GM23338 (cell line): ENCODE measurements around the gene SOHLH2. TPM values are rescaled to one million over a fixed set of nuclear protein-coding genes. Genes with fewer than 3 reads are reported as not detected.

Experiments
- ATAC-seq: fragments of 200-7000 bp; cut with Tn5 transposase; 3 replicates; pipeline ENCODE4 v1.9.1; 2020
- DNase-seq: peaks from one replicate; pipeline ENCODE4 v3.0.0-alpha.2; 2015; ENCODE audit warnings: low spot score
- H2AFZ ChIP-seq: fragments of 200-600 bp; sonication (generic); 2 replicates; pipeline ENCODE4 v1.8.0; 2016; ENCODE audit warnings: antibody characterized with exemption, mild to moderate bottlenecking, moderate library complexity
- H3F3A ChIP-seq: fragments of 200-600 bp; sonication (generic); replicated peaks from 2 replicates; pipeline ENCODE4 v1.8.0; 2017; ENCODE audit warnings: antibody characterized with exemption, mixed run types, low read depth
- H3K27ac ChIP-seq: fragments of 200-600 bp; sonication (generic); 2 replicates; pipeline ENCODE4 v1.6.1; 2016; ENCODE audit warnings: low read depth
- H3K27me3 ChIP-seq: fragments of 200-600 bp; sonication (generic); 2 replicates; pipeline ENCODE4 v1.8.0; 2016; ENCODE audit warnings: mild to moderate bottlenecking, mixed run types, moderate library complexity; ENCODE audit not compliant: insufficient read depth
- H3K36me3 ChIP-seq: fragments of 200-600 bp; sonication (generic); 2 replicates; pipeline ENCODE4 v1.8.0; 2016; ENCODE audit warnings: mild to moderate bottlenecking; ENCODE audit not compliant: insufficient read depth
- H3K4me1 ChIP-seq: fragments of 200-600 bp; sonication (generic); 2 replicates; pipeline ENCODE4 v1.8.0; 2016; ENCODE audit warnings: mild to moderate bottlenecking, moderate library complexity; ENCODE audit not compliant: insufficient read depth
- H3K4me2 ChIP-seq: fragments of 200-600 bp; sonication (generic); 2 replicates; pipeline ENCODE4 v1.7.1; 2017; ENCODE audit warnings: mixed run types
- H3K4me3 ChIP-seq: fragments of 200-600 bp; sonication (generic); 2 replicates; pipeline ENCODE4 v1.6.1; 2016; ENCODE audit warnings: mixed run types
- H3K79me2 ChIP-seq: fragments of 200-600 bp; sonication (generic); replicated peaks from 2 replicates; pipeline ENCODE4 v1.8.0; 2017; ENCODE audit warnings: mild to moderate bottlenecking; ENCODE audit not compliant: insufficient read depth
- H3K9me2 ChIP-seq: fragments of 200-600 bp; sonication (generic); 2 replicates; pipeline ENCODE4 v1.8.0; 2017; ENCODE audit not compliant: insufficient read depth
- H4K20me1 ChIP-seq: fragments of 200-600 bp; sonication (generic); replicated peaks from 2 replicates; pipeline ENCODE4 v1.8.0; 2017; ENCODE audit warnings: mild to moderate bottlenecking; ENCODE audit not compliant: insufficient read depth
- H3K27ac Mint-ChIP-seq: 2 replicates; pipeline ENCODE4 v1.8.0; 2020; ENCODE audit warnings: inconsistent platforms, mild to moderate bottlenecking, moderate library complexity, mixed read lengths
- H3K27me3 Mint-ChIP-seq: 3 replicates; pipeline ENCODE4 v1.8.0; 2022; ENCODE audit warnings: low read depth, mild to moderate bottlenecking, moderate library complexity, mixed read lengths, inconsistent platforms; ENCODE audit not compliant: insufficient read depth, poor library complexity
- H3K36me3 Mint-ChIP-seq: 3 replicates; pipeline ENCODE4 v1.8.0; 2021; ENCODE audit warnings: low read depth, mild to moderate bottlenecking, inconsistent platforms, moderate library complexity, mixed read lengths
- H3K4me1 Mint-ChIP-seq: 3 replicates; pipeline ENCODE4 v1.8.0; 2020; ENCODE audit warnings: mild to moderate bottlenecking, inconsistent platforms, mixed read lengths
- H3K4me3 Mint-ChIP-seq: 3 replicates; pipeline ENCODE4 v1.8.0; 2021; ENCODE audit warnings: moderate library complexity, mild to moderate bottlenecking, inconsistent platforms, mixed read lengths
- H3K9me3 Mint-ChIP-seq: 3 replicates; pipeline ENCODE4 v1.8.0; 2020; ENCODE audit warnings: moderate library complexity, mild to moderate bottlenecking, inconsistent platforms, mixed read lengths
- CREB1 ChIP-seq: fragments of 250-450 bp; sonication (Bioruptor Pico); IDR thresholded peaks from 2 replicates; pipeline ENCODE4 v1.5.0; 2020; ENCODE audit warnings: low read depth, mild to moderate bottlenecking, moderate library complexity
- CTCF ChIP-seq, 2 experiments: fragments of 200-600 bp in 1 of 2; sonication (generic) in 1 of 2; conservative IDR thresholded peaks; 2 replicates each; pipeline versions ENCODE4 v1.5.1 to v1.6.1; 2016 to 2017; ENCODE audit warnings: antibody characterized with exemption in 2 of 2, low read depth in 2 of 2, mild to moderate bottlenecking in 2 of 2, moderate library complexity in 1 of 2
- ETS1 ChIP-seq: IDR thresholded peaks from 2 replicates; pipeline ENCODE4 v1.6.1; 2016; ENCODE audit warnings: antibody characterized with exemption
- EZH2phosphoT487 ChIP-seq: fragments of 200-600 bp; sonication (generic); IDR thresholded peaks from one replicate; pipeline ENCODE4 v1.8.1; 2018; ENCODE audit warnings: antibody characterized with exemption; ENCODE audit not compliant: unreplicated experiment
- JUNB ChIP-seq: IDR thresholded peaks from one replicate; pipeline ENCODE4 v1.6.1; 2016; ENCODE audit warnings: antibody characterized with exemption; ENCODE audit not compliant: unreplicated experiment
- REST ChIP-seq: IDR thresholded peaks from one replicate; pipeline ENCODE4 v1.6.1; 2018; ENCODE audit warnings: antibody characterized with exemption; ENCODE audit not compliant: unreplicated experiment
- STAT1 ChIP-seq: IDR thresholded peaks from one replicate; pipeline ENCODE4 v1.6.1; 2016; ENCODE audit warnings: antibody characterized with exemption; ENCODE audit not compliant: unreplicated experiment
- ZNF114 ChIP-seq: fragments of 250-450 bp; sonication (Bioruptor Pico); IDR thresholded peaks from 2 replicates; pipeline ENCODE4 v1.5.0; 2020; ENCODE audit warnings: mild to moderate bottlenecking, moderate library complexity
- ZNF331 ChIP-seq: fragments of 250-450 bp; sonication (Bioruptor Pico); IDR thresholded peaks from 2 replicates; pipeline ENCODE4 v1.5.0; 2020; ENCODE audit warnings: low read depth, mild to moderate bottlenecking, moderate library complexity
- ZNF462 ChIP-seq: fragments of 250-450 bp; sonication (Bioruptor Pico); IDR thresholded peaks from 2 replicates; pipeline ENCODE4 v1.5.0; 2020; ENCODE audit warnings: mild to moderate bottlenecking, moderate library complexity
- polyA plus RNA-seq: library from polyadenylated mRNA; unstranded; fragments of >200 nt; fragmentation: Nextera tagmentation; extraction: Ambion mirVana; gene quantifications from 2 replicates; pipeline ENCODE4 v1.2.1, GENCODE V29; 2016
- total RNA-seq: library from RNA; depleted of rRNA; stranded (reverse); fragments of >200 nt; shearing (Covaris generic); gene quantifications from 2 replicates; pipeline ENCODE4 v1.2.3, GENCODE V29; 2014

Gene SOHLH2
- total and polyA plus RNA-seq, 2 experiments from 2014 or later: 1.8 to 2.8 TPM

GRCh38 chr13:36188441-36188840 is 25.9 kb downstream of the SOHLH2 start (continued):
- TF ChIP-seq CTCF (conservative IDR thresholded peaks at IDR 0.05; ENCODE audit: low read depth in 2 of 2) (no peak), ETS1 (no peak), ZNF331 (CRISPR knock-in tag) (no peak), CREB1 (no peak)

GRCh38 chr13:36183901-36184300 is 30.5 kb downstream of the SOHLH2 start:
- Mint-ChIP-seq H3K27me3 (peaks cover 4% of the 10 kb centered on the region), H3K27ac (no peak overlapping the region)
- H3K79me2 ChIP-seq: no peaks in the 10 kb centered on the region
- TF ChIP-seq REST (no peak), JUNB (no peak), ZNF114 (CRISPR knock-in tag) (no peak), CREB1 (no peak), ZNF462 (no peak), STAT1 (no peak), ZNF331 (CRISPR knock-in tag) (no peak), CTCF (conservative IDR thresholded peaks at IDR 0.05; ENCODE audit: low read depth in 2 of 2) (no peak), EZH2phosphoT487 (no peak)

More at GRCh38 chr13:36183901-36184300, 30.5 kb downstream of the SOHLH2 start:
- Histone ChIP-seq H3K27me3 (no peaks in the 10 kb centered on the region), H3K36me3 (no peaks in the 10 kb centered on the region), H3K9me2 (no peaks in the 10 kb centered on the region; the same call in 1 of the 2 replicates), H3K27ac (no peak overlapping the region), H3K4me3 (no peak overlapping the region), H3K4me2 (no peak overlapping the region), H3F3A (no peaks in the 10 kb centered on the region), H3K4me1 (no peaks in the 10 kb centered on the region), H2AFZ (no peak overlapping the region), H4K20me1 (no peaks in the 10 kb centered on the region)
- no peak for ATAC-seq
- H3K36me3 Mint-ChIP-seq: no peaks in the 10 kb centered on the region
- H3K4me3 Mint-ChIP-seq: no peak overlapping the region
- no peaks in the 10 kb centered on the region; the same call in 2 of the 3 replicates for H3K9me3 Mint-ChIP-seq
- H3K4me1 Mint-ChIP-seq: peaks cover 4% of the 10 kb centered on the region; the same call in 2 of the 3 replicates
- DNase-seq: no peak
